Common myeloid progenitor, CD34-positive (primary cell): ENCODE data around the gene ZSCAN1.

Source experiments
- CTCF ChIA-PET: fragments of 350-600 bp; sonication (Branson Sonifier 250); formaldehyde crosslinking; loops from one replicate; lab custom pipeline; 2021; ENCODE audit warnings: antibody characterized with exemption; lab: Charles Lee
- POLR2A ChIA-PET: fragments of 350-600 bp; sonication (Branson Sonifier 250); formaldehyde crosslinking; loops from one replicate; lab custom pipeline; 2021; ENCODE audit warnings: antibody characterized with exemption; lab: Charles Lee
- DNase-seq, 3 donors: peaks; one replicate each; pipeline versions ENCODE4 v3.0.0 to v3.0.0-alpha.2; 2013
- H3K27ac ChIP-seq, 2 experiments: 1 replicate in 1 of 2; 2 replicates in 1 of 2; pipeline ENCODE4 v1.7.0; 2013; ENCODE audit warnings: inconsistent platforms in 2 of 2, low read length in 2 of 2, mild to moderate bottlenecking in 2 of 2, low read depth in 1 of 2, moderate library complexity in 1 of 2; ENCODE audit not compliant: severe bottlenecking in 2 of 2, insufficient read depth in 1 of 2, poor library complexity in 1 of 2
- H3K27me3 ChIP-seq, 5 experiments: replicated peaks in 2 of 5; 1 replicate in 3 of 5; 2 replicates in 2 of 5; pipeline versions ENCODE4 v1.6.1 to v1.7.0; 2013; ENCODE audit warnings: low read length in 4 of 5, mild to moderate bottlenecking in 2 of 5, moderate library complexity in 2 of 5, inconsistent platforms in 1 of 5; ENCODE audit not compliant: insufficient read depth in 5 of 5, control insufficient read depth in 4 of 5
- H3K36me3 ChIP-seq, 4 experiments: 1 replicate in 2 of 4; 2 replicates in 2 of 4; pipeline versions ENCODE4 v1.6.1 to v1.7.0; 2013; ENCODE audit warnings: low read length in 3 of 4, control low read depth in 1 of 4, mild to moderate bottlenecking in 1 of 4; ENCODE audit not compliant: control insufficient read depth in 4 of 4, insufficient read depth in 4 of 4
- H3K4me1 ChIP-seq, 4 experiments: 1 replicate in 3 of 4; 2 replicates in 1 of 4; pipeline versions ENCODE4 v1.6.1 to v1.7.1; 2013; ENCODE audit warnings: low read length in 3 of 4, mild to moderate bottlenecking in 3 of 4, control low read depth in 1 of 4, inconsistent platforms in 1 of 4, moderate library complexity in 1 of 4; ENCODE audit not compliant: control insufficient read depth in 4 of 4, insufficient read depth in 4 of 4; ENCODE audit errors: control extremely low read depth in 1 of 4
- H3K4me3 ChIP-seq, 7 experiments: 1 replicate in 4 of 7; 2 replicates in 3 of 7; pipeline versions ENCODE4 v1.5.1 to v1.7.0; 2013; ENCODE audit warnings: mild to moderate bottlenecking in 7 of 7, low read length in 6 of 7, moderate library complexity in 6 of 7, inconsistent platforms in 2 of 7, low read depth in 2 of 7, control low read depth in 1 of 7; ENCODE audit not compliant: insufficient read depth in 4 of 7, control insufficient read depth in 1 of 7; ENCODE audit errors: extremely low read depth in 1 of 7
- H3K9me3 ChIP-seq, 5 experiments: 1 replicate in 4 of 5; 2 replicates in 1 of 5; pipeline versions ENCODE4 v1.6.1 to v1.7.1; 2013; ENCODE audit warnings: low read length in 4 of 5, mild to moderate bottlenecking in 2 of 5, inconsistent platforms in 1 of 5, low read depth in 1 of 5, moderate library complexity in 1 of 5; ENCODE audit not compliant: control insufficient read depth in 4 of 5, insufficient read depth in 2 of 5; ENCODE audit errors: control extremely low read depth in 1 of 5
- WGBS: methylation state at CpG from one replicate; pipeline ENCODE4 v1.1.5; 2013; ENCODE audit not compliant: insufficient coverage; 5-methylcytosine and 5-hydroxymethylcytosine counted together

The ZSCAN1 gene

DNA sequence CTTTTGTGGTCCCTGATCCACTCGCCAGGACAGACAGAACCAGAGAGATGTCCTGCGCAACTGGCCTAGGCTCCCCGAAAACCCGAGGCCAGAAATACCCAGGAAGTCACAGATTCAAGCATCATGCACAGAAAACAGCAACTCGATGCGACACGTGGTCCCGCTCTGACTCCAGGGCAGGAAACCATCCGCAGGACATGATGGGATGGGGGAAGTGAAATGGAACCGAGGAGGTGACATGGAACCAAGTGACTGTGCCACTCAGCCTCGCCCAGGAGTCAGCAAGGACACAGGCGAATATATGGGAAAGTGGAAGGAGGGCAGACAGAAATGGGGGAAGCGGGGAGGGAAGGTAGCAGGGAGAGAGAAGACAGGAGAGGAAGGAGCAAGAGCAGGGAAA, 63.1 kb downstream of the ZSCAN1 start:
- Histone ChIP-seq H3K36me3 (peaks cover 0 to 42% (median 6%) of the 10 kb centered on the region in 4 experiments), H3K4me3 (peak overlapping the region in 5 of 7 experiments; percentile 8 to 92 (median 62)), H3K9me3 (peaks cover 0 to 58% (median 50%) of the 10 kb centered on the region in 5 experiments), H3K4me1 (peaks cover 2 to 19% (median 8%) of the 10 kb centered on the region in 4 experiments), H3K27ac (peak overlapping the region; percentile 100), H3K27me3 (no peaks in the 10 kb centered on the region)
- ChIA-PET CTCF (no interaction called here), POLR2A (no interaction called here)
- 90% methylated on average over 13 of the region's 13 CpGs for WGBS
- DNase-seq, result no peak

DNA sequence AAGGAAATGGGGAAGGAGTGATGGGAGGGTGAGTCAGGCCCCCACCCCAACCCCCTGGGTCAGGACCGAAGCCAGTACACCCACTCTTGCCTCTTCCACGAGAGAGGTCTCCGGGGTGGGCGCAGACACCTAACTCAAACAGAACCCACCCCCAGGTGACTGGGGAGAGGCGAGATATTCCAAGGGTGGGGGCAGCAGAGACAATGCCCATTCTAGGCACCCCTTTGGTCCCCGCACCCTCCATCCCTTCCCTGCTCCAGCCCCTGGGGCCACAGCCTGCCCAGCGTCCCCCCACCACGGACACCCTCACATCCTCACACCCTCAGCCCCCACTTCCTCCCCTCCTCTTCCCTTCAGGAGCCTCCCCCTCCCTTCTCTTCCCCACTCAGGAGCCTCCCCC, 63.5 kb downstream of the ZSCAN1 start:
- CTCF ChIA-PET, result no interaction called here
- H3K4me1 ChIP-seq, result peaks cover 2 to 19% (median 8%) of the 10 kb centered on the region in 4 experiments
- POLR2A ChIA-PET, result interaction anchor here (1.3 kb wide), 1 partner anchor 38 kb away, joined by 7 read pairs; the partner anchor contains the start of gene ZNF135
- 17% methylated on average over 1 of the region's 8 CpGs for WGBS
- peak overlapping the region in 6 of 7 experiments; percentile 13 to 92 (median 70) for H3K4me3 ChIP-seq
- no peaks in the 10 kb centered on the region for H3K27me3 ChIP-seq
- peaks cover 0 to 38% (median 5%) of the 10 kb centered on the region in 4 experiments for H3K36me3 ChIP-seq
- DNase-seq, result no peak
- H3K9me3 ChIP-seq, result peaks cover under 1 to 57% (median 50%) of the 10 kb centered on the region in 5 experiments
- peak overlapping the region; percentile 100 for H3K27ac ChIP-seq

DNA sequence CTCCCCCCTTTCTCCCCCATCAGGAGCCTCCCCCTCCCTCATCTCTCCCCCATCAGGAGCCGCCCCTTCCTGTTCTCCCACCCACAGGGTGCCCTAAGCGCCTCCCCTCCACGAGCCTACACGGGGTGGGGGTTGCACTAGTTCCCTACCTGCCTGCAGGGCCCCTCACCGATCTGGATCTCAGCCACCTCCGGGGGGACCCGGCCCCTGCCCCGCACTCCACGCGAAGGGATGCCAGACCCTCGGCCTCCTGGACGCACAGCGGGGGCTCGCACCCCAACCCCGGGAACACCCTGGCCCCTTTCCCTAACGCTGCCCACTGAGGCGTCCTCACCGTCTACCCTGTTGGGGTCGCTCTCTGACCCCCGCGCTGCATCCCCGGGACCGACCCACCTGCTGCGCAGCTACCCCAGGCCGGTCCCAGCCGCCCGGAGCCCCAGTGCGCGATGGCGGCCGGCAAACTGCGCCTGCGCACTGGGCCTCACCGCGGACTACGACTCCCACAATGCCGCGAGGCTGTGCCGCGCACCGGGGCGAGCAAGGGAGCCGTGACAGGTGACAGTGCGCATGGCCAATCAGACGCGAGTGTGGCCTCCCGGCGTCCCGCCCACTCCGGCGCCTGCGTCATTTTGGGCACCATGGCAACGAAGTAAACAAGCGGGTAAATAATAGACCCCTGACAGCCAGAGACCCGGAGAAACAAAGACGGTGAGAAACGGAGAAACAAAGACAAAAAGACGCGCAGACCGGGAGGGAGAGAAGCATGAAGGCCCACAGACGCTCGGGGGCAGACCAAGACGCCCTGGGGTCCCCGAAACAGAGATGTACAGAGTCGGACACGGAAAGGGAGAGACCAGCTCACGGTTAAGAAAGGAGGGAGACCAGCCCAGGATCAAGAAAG, 64.2 kb downstream of the ZSCAN1 start, which contains the start of gene ZSCAN18:
ZSCAN18 (minus strand) TSS at position 451 of the 901 bp plus-strand sequence. CDS start 7,964 bp downstream, outside the sequence.
- peak within 1 kb of the TSS; percentile 72 to 92 (median 80) for H3K4me3 ChIP-seq
- CTCF ChIA-PET, result interaction anchor here (0.9 to 1.5 kb wide), 4 partner anchors 11 to 92 kb away, joined by 3 read pairs; no protein-coding TSS in a partner anchor
- H3K4me1 ChIP-seq, result peaks cover 2 to 19% (median 8%) of the 10 kb centered on the region in 4 experiments
- H3K9me3 ChIP-seq, result peaks cover 3 to 62% (median 50%) of the 10 kb centered on the region in 5 experiments
- peak within 1 kb of the TSS; percentile 100 for H3K27ac ChIP-seq
- DNase-seq, result peak; percentile 98 to 99 (median 99)
- peaks cover 0 to 31% (median 5%) of the 10 kb centered on the region in 4 experiments for H3K36me3 ChIP-seq
- under 1% methylated on average over 59 of the region's 67 CpGs for WGBS
- POLR2A ChIA-PET, result interaction anchor here (0.7 to 1.3 kb wide), 2 partner anchors 39 to 61 kb away, joined by 3 to 7 read pairs; partner anchors contain the start of gene ZNF135
- no peaks in the 10 kb centered on the region for H3K27me3 ChIP-seq

DNA sequence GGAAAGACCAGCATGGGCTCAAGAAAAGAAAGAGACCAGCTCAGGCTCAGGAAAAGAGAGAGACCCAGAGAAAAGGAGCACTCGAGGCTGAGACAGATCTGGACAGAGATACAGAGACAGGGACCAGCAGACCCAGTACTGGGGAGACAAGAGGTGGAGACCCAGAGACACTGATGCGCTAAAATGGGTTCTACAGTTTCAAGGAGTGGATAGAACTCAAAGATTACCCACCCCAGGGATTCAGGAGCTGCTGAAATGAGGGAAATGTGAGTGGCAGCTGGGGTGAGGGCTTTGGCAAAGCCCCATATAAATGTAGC, 64.8 kb downstream of the ZSCAN1 start:
- H3K9me3 ChIP-seq, result peaks cover 3 to 63% (median 45%) of the 10 kb centered on the region in 5 experiments
- DNase-seq, result no peak
- H3K4me1 ChIP-seq, result peaks cover 2 to 19% (median 8%) of the 10 kb centered on the region in 4 experiments
- WGBS, result 0% methylated on average over 1 of the region's 2 CpGs
- H3K36me3 ChIP-seq, result peaks cover 0 to 25% (median 5%) of the 10 kb centered on the region in 4 experiments
- POLR2A ChIA-PET, result interaction anchor here (1.3 kb wide), 1 partner anchor 39 kb away, joined by 7 read pairs; the partner anchor contains the start of gene ZNF135
- CTCF ChIA-PET, result interaction anchor here (0.9 to 1.5 kb wide), 4 partner anchors 12 to 93 kb away, joined by 3 read pairs; no protein-coding TSS in a partner anchor
- no peaks in the 10 kb centered on the region for H3K27me3 ChIP-seq
- peak overlapping the region; percentile 100 for H3K27ac ChIP-seq
- H3K4me3 ChIP-seq, result peak overlapping the region; percentile 72 to 92 (median 80)
